GM12878 (cell line): ENCODE data around the gene TNFSF9. TPM values are rescaled to one million over a fixed set of nuclear protein-coding genes. Genes with fewer than 3 reads are reported as not detected.

Experiments used
- ATAC-seq: fragments of 200-7000 bp; cut with Tn5 transposase; 3 replicates; pipeline ENCODE4 v1.9.1; 2020; ENCODE audit warnings: mild to moderate bottlenecking, moderate library complexity
- BruUV-seq: library from RNA; stranded (reverse); fragments of 400-500 nt; replicated peaks from 2 replicates; lab custom pipeline; 2021; lab: Mats Ljungman, UMichigan
- CTCF ChIA-PET: fragments of 300-600 bp; sonication (Branson Sonifier 250); formaldehyde crosslinking; extraction: SDS; loops from one replicate; lab custom pipeline; 2021; ENCODE audit warnings: inconsistent platforms; lab: Yijun Ruan, JAX
- POLR2A ChIA-PET: fragments of 350-600 bp; formaldehyde crosslinking; extraction: SDS; loops from one replicate; lab custom pipeline; 2021; ENCODE audit warnings: inconsistent platforms; lab: Charles Lee
- RAD21 ChIA-PET: fragments of 300-600 bp; sonication (Branson Sonifier 250); formaldehyde crosslinking; loops from one replicate; lab custom pipeline; 2023; ENCODE audit warnings: antibody characterized with exemption; ENCODE audit not compliant: unreplicated experiment; lab: Charles Lee
- SMC1A ChIA-PET: fragments of 300-600 bp; sonication (Branson Sonifier 250); formaldehyde crosslinking; loops from one replicate; lab custom pipeline; 2023; ENCODE audit not compliant: unreplicated experiment, uncharacterized antibody; lab: Charles Lee
- DNase-seq: peaks from one replicate; pipeline ENCODE4 v3.0.0-alpha.2; 2011; ENCODE audit warnings: low read depth, low spot score
- FAIRE-seq: peaks from 3 replicates; lab custom pipeline; 2011; peaks lifted over from hg19 to GRCh38; lab: Jason Lieb, UNC
- H2AFZ ChIP-seq: 2 replicates; pipeline ENCODE4 v1.6.0; 2011; ENCODE audit warnings: low read depth, low read length, control low read depth; ENCODE audit not compliant: control insufficient read depth
- H3K27ac ChIP-seq: 2 replicates; pipeline ENCODE4 v1.5.1; 2011; ENCODE audit warnings: control low read depth; ENCODE audit not compliant: control insufficient read depth, insufficient read depth
- H3K27me3 ChIP-seq, 2 experiments: replicated peaks in 1 of 2; 2 replicates each; pipeline versions ENCODE4 v1.6.0 to v1.6.1; 2011; ENCODE audit warnings: low read length in 1 of 2; ENCODE audit not compliant: control insufficient read depth in 2 of 2, insufficient read depth in 2 of 2
- H3K36me3 ChIP-seq, 2 experiments: 2 replicates each; pipeline ENCODE4 v1.5.1; 2011; ENCODE audit warnings: low read length in 1 of 2; ENCODE audit not compliant: control insufficient read depth in 2 of 2, insufficient read depth in 2 of 2
- H3K4me1 ChIP-seq: 2 replicates; pipeline ENCODE4 v1.6.1; 2011; ENCODE audit warnings: mild to moderate bottlenecking, low read length, moderate library complexity, mixed read lengths; ENCODE audit not compliant: control insufficient read depth, insufficient read depth
- H3K4me2 ChIP-seq: 2 replicates; pipeline ENCODE4 v1.6.0; 2011; ENCODE audit warnings: control low read depth; ENCODE audit not compliant: control insufficient read depth, insufficient read depth
- H3K4me3 ChIP-seq: fragments of 200-600 bp; sonication (generic); 2 replicates; pipeline ENCODE4 v1.5.1; 2016
- H3K79me2 ChIP-seq: 2 replicates; pipeline ENCODE4 v1.6.0; 2011; ENCODE audit warnings: low read length; ENCODE audit not compliant: control insufficient read depth, insufficient read depth
- H3K9ac ChIP-seq: 2 replicates; pipeline ENCODE4 v1.8.0; 2011; ENCODE audit warnings: low read length, control low read depth, mixed read lengths; ENCODE audit not compliant: control insufficient read depth, insufficient read depth
- H3K9me3 ChIP-seq: replicated peaks from 3 replicates; pipeline ENCODE4 v1.5.1; 2011; ENCODE audit warnings: mild to moderate bottlenecking, low read length; ENCODE audit not compliant: control insufficient read depth, insufficient read depth
- H4K20me1 ChIP-seq: 2 replicates; pipeline ENCODE4 v1.6.0; 2011; ENCODE audit not compliant: control insufficient read depth, insufficient read depth
- BHLHE40 ChIP-seq, 2 experiments: fragments of 450-650 bp in 1 of 2; IDR thresholded peaks; 2 replicates each; pipeline ENCODE4 v1.6.1; 2011 to 2017; ENCODE audit warnings: low read depth in 2 of 2, borderline replicate concordance in 1 of 2, improper control_type of control experiment in 1 of 2, low read length in 1 of 2, mild to moderate bottlenecking in 1 of 2
- CEBPB ChIP-seq, 2 experiments: fragments of 150-350 bp in 1 of 2; IDR thresholded peaks; 2 replicates each; pipeline ENCODE4 v1.6.1; 2012 to 2014; ENCODE audit warnings: low read depth in 2 of 2, low read length in 2 of 2, borderline replicate concordance in 1 of 2, inconsistent platforms in 1 of 2
- EGR1 ChIP-seq, 2 experiments: IDR thresholded peaks; 1 replicate in 1 of 2; 2 replicates in 1 of 2; pipeline ENCODE4 v1.6.1; 2011 to 2012; ENCODE audit warnings: low read depth in 2 of 2, low read length in 2 of 2, borderline replicate concordance in 1 of 2, mild to moderate bottlenecking in 1 of 2, moderate library complexity in 1 of 2
- ETV6 ChIP-seq, 2 experiments: fragments of 450-650 bp in 1 of 2; IDR thresholded peaks in 1 of 2; conservative IDR thresholded peaks in 1 of 2; 2 replicates each; pipeline ENCODE4 v1.6.1; 2014; ENCODE audit warnings: antibody characterized with exemption in 1 of 2, borderline replicate concordance in 1 of 2, low read depth in 1 of 2, mild to moderate bottlenecking in 1 of 2, moderate library complexity in 1 of 2
- GABPA ChIP-seq: IDR thresholded peaks from 2 replicates; pipeline ENCODE4 v1.6.1; 2014; ENCODE audit warnings: antibody characterized with exemption, low read depth, mild to moderate bottlenecking, inconsistent platforms
- HCFC1 ChIP-seq: fragments of 150-350 bp; IDR thresholded peaks from 2 replicates; pipeline ENCODE4 v1.6.1; 2014; ENCODE audit warnings: low read length
- HDAC2 ChIP-seq: fragments of 200-600 bp; sonication (generic); IDR thresholded peaks from 2 replicates; pipeline ENCODE4 v1.6.1; 2017
- NKRF ChIP-seq: fragments of 450-650 bp; conservative IDR thresholded peaks from 2 replicates; pipeline ENCODE4 v1.6.1; 2017; ENCODE audit warnings: mild to moderate bottlenecking, moderate library complexity
- NR2C1 ChIP-seq: fragments of 450-650 bp; IDR thresholded peaks from 2 replicates; pipeline ENCODE4 v1.6.1; 2017; ENCODE audit warnings: antibody characterized with exemption, mild to moderate bottlenecking, moderate library complexity
- NR2F1 ChIP-seq: fragments of 450-650 bp; conservative IDR thresholded peaks from 2 replicates; pipeline ENCODE4 v1.6.1; 2017; ENCODE audit warnings: mild to moderate bottlenecking
- SIN3A ChIP-seq: IDR thresholded peaks from 2 replicates; pipeline ENCODE4 v1.6.1; 2012; ENCODE audit warnings: low read depth, low read length, improper control_type of control experiment
- SREBF1 ChIP-seq: IDR thresholded peaks from 2 replicates; pipeline ENCODE4 v1.6.1; 2012; ENCODE audit warnings: mild to moderate bottlenecking, low read length
- STAT3 ChIP-seq: IDR thresholded peaks from 2 replicates; pipeline ENCODE4 v1.6.1; 2011; ENCODE audit warnings: low read depth, low read length, improper control_type of control experiment
- TARDBP ChIP-seq: IDR thresholded peaks from 2 replicates; pipeline ENCODE4 v1.6.1; 2016; ENCODE audit warnings: borderline replicate concordance
- ZBED1 ChIP-seq: IDR thresholded peaks from 2 replicates; pipeline ENCODE4 v1.6.1; 2016; ENCODE audit warnings: borderline replicate concordance
- ZNF207 ChIP-seq: fragments of 450-650 bp; IDR thresholded peaks from 2 replicates; pipeline ENCODE4 v1.6.1; 2014; ENCODE audit warnings: antibody characterized with exemption, mild to moderate bottlenecking, borderline replicate concordance
- ZNF24 ChIP-seq: fragments of 450-650 bp; IDR thresholded peaks from 2 replicates; pipeline ENCODE4 v1.6.1; 2017; ENCODE audit warnings: antibody characterized with exemption, mild to moderate bottlenecking
- ZNF687 ChIP-seq: fragments of 450-650 bp; IDR thresholded peaks from 2 replicates; pipeline ENCODE4 v1.6.1; 2017; ENCODE audit warnings: mild to moderate bottlenecking, moderate library complexity
- WGBS: methylation state at CpG from one replicate; pipeline ENCODE4 v1.1.6; 2016; ENCODE audit warnings: low lambda C conversion rate; ENCODE audit not compliant: insufficient replicate concordance, insufficient coverage; ENCODE audit errors: missing lambda C conversion rate; 5-methylcytosine and 5-hydroxymethylcytosine counted together
- in situ Hi-C: fragments of 300-500 bp; cut with MboI; formaldehyde crosslinking; loops from 9 replicates; pipeline ENCODE4 v1.14.3; 2018; ENCODE audit warnings: mixed read lengths
- intact Hi-C: fragments of 100-400 bp; cut with micrococcal nuclease; formaldehyde crosslinking; loops from one replicate; pipeline ENCODE4 v1.14.2; 2022; ENCODE audit not compliant: unreplicated experiment
- polyA plus RNA-seq, 11 experiments: library from polyadenylated mRNA; depleted of rRNA in 4 of 11; unstranded in 6 of 11; stranded (reverse) in 5 of 11; fragments of >200 nt; fragmentation: Nextera tagmentation in 4 of 11; fragmentation: Illumina TruSeq in 1 of 11; extraction: Ambion mirVana in 4 of 11; extraction: Trizol in 1 of 11; gene quantifications; 1 replicate in 1 of 11; 2 replicates in 10 of 11; pipeline versions ENCODE4 v1.2.1 to v1.2.3, GENCODE V29; 2011 to 2016; ENCODE audit warnings: inconsistent platforms in 2 of 11, missing spikeins in 2 of 11, low read depth in 1 of 11
- total RNA-seq, 4 experiments: library from RNA; depleted of rRNA in 3 of 4; stranded (reverse); fragments of >200 nt in 3 of 4; fragmentation: Illumina TruSeq in 1 of 4; extraction: Trizol in 1 of 4; gene quantifications; 2 replicates each; pipeline versions ENCODE4 v1.2.1 to v1.2.3, GENCODE V29; 2013 to 2021

TNFSF9 gene
- total and polyA plus RNA-seq, 10 of the 15 experiments (the other 5 are each of a cell fraction or from before 2014, with no cell fraction given), result 6.2 to 75.3 (median 22.1) TPM

DNA sequence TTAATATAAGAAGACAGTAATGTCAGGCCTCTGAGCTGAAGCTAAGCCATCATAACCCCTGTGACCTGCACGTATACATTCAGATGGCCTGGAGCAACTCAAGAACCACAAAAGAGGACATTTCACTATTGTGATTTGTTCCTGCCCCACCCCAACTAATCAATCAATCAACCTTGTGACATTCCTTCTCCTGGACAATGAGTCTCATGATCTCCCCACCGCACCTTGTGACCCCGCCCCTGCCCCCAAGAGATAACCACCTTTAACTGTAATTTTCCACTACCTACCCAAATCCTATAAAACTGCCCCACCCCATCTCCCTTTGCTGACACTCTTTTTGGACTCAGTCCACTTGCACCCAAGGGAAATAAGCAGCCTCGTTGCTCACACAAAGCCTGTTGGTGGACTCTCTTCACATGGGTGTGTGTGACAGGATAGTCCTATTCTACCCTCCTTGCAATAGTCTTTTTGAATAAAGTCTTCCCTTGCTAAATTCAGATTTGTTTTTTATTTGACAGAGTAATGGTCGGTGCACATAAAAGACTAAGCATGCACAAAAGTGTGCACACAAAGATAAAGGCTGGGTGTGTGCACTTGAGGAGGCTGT lies 46.1 kb downstream of the TNFSF9 start:
- Histone ChIP-seq H3K9me3 (peaks cover 2% of the 10 kb centered on the region; the same call in 1 of the 3 replicates), H2AFZ (no peak overlapping the region), H3K9ac (peak overlapping the region; percentile 79), H3K4me3 (peak overlapping the region; percentile 26; the same call in 1 of the 2 replicates), H3K4me1 (peaks cover 50% of the 10 kb centered on the region), H3K79me2 (no peaks in the 10 kb centered on the region; the same call in 1 of the 2 replicates), H3K27me3 (no peaks in the 10 kb centered on the region), H3K4me2 (peak overlapping the region; percentile 89), H3K27ac (peak overlapping the region; percentile 99), H3K36me3 (no peaks in the 10 kb centered on the region), H4K20me1 (no peaks in the 10 kb centered on the region)
- peak; percentile 16 for ATAC-seq
- DNase-seq, result no peak
- intact Hi-C loops, result loop anchor here (1.0 kb wide), 2 partner anchors 11 to 25 kb away; no protein-coding TSS in a partner anchor
- no peak for FAIRE-seq
- ChIA-PET RAD21 (interaction anchor here (1.0 to 2.3 kb wide), 11 partner anchors 11 to 60 kb away, joined by 3 to 24 read pairs (median 8); partner anchors contain the start of gene TNFSF9), CTCF (interaction anchor here (0.5 to 2.1 kb wide), 8 partner anchors 10 to 204 kb away, joined by 3 to 10 read pairs (median 3); partner anchors contain the start of gene TNFSF9), POLR2A (interaction anchor here (0.5 to 3.4 kb wide), 14 partner anchors 8 to 116 kb away, joined by 3 to 40 read pairs (median 6); partner anchors contain the start of genes CD70 and TNFSF9), SMC1A (interaction anchor here (0.7 to 2.4 kb wide), 17 partner anchors 9 to 286 kb away, joined by 3 to 30 read pairs (median 5); partner anchors contain the start of gene TNFSF14)
- WGBS, result 25% methylated on average over 5 of the region's 5 CpGs
- in situ Hi-C loops, result no loop called here
- no TSS peak for BruUV-seq
- TF ChIP-seq NR2C1 (peak; percentile 31; the same call in 1 of the 2 replicates), EGR1 (IDR thresholded peaks at IDR 0.05; ENCODE audit: borderline replicate concordance in 1 of 2, low read depth in 2 of 2, low read length in 2 of 2) (no peak), HDAC2 (0 out of 2 replicates have a peak, but pooled peaks have one; percentile 44), SREBF1 (no peak), GABPA (no peak), NKRF (peak; percentile 47; the same call in 1 of the 2 replicates), CEBPB (IDR thresholded peaks at IDR 0.05; ENCODE audit: borderline replicate concordance in 1 of 2, low read depth in 2 of 2, low read length in 2 of 2) (0 out of 4 replicates have a peak, but pooled peaks of 1 of the 2 experiments have one; percentile 41), BHLHE40 (IDR thresholded peaks at IDR 0.05; ENCODE audit: borderline replicate concordance in 1 of 2, low read depth in 2 of 2, low read length in 1 of 2) (no peak; a peak in 1 of 4 replicates), NR2F1 (peak; percentile 67), STAT3 (no peak), HCFC1 (no peak), SIN3A (no peak), ETV6 (conservative IDR thresholded peaks at IDR 0.05 in 1 of 2, IDR thresholded peaks at IDR 0.05 in 1 of 2; ENCODE audit: borderline replicate concordance in 1 of 2, low read depth in 1 of 2) (no peak), ZBED1 (no peak), ZNF207 (no peak), ZNF687 (peak; percentile 96), ZNF24 (no peak; the same call in none of the 2 replicates), TARDBP (no peak)
